G401 (cell line): ENCODE results near the gene KCNMA1. TPM values are rescaled to one million over a fixed set of nuclear protein-coding genes. Genes with fewer than 3 reads are reported as not detected.

Source experiments
- DNase-seq: peaks from one replicate; pipeline ENCODE4 v3.0.0-alpha.2; 2015; ENCODE audit warnings: low spot score
- in situ Hi-C: cut with HindIII; loops from 2 replicates; pipeline ENCODE4 v1.10.0; 2016; ENCODE audit warnings: low sequenced_read_pairs, mixed read lengths
- total RNA-seq: library from RNA; depleted of rRNA; stranded (reverse); fragments of >200 nt; shearing (Covaris generic); gene quantifications from 2 replicates; pipeline ENCODE4 v1.2.3, GENCODE V29; 2014

The KCNMA1 gene
- total RNA-seq, 1 experiment from 2014 or later, result 0.81 TPM

DNA sequence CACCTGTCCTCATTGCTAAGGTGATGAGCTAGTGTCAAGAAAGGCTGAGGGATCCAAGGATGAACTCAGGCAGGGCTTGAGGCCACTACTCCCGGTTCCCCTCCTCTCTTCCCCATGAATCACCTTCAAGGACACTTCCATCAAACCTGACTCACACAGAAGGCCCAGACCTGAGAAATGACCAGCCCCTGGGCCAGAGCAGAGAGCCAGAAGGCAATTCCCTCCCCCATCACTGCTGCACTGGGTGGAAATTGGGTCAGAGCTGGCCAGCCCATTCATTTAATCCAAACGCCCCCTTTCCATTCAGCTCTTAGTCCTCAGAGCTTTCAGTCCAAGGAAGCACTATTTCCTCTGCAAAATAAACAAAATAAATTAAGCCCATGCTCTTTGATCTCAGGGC, 182.0 kb downstream of the KCNMA1 start:
- no peak for DNase-seq
- in situ Hi-C loops, result no loop called here

DNA sequence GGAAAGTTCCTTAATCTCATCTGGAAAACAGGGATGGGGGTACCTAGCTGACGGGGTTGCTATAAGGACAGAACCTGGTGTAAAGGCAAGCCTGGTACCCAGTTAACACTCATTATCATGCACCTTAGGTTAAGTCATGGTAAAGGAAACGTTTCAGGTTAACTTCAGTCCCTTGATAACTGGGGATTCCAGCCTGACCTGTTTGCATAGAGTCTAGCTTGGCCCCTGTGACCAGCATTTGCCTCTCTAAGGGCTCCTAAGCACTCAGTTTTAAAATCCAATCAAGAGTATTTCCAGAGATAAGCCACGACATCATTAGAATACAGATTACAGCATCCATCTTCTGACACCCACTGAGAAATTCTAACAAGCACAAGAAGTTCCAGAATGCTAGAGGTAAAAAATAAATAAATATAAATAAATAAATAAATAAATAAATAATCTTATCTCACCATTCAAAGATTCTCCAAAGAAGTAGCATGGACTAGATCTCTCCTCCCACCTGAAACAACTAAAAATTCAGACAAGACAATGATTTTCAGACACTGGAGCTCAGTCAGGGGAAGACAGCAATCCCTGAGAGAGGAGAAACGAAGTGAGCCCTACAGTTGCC, 184.6 kb downstream of the KCNMA1 start:
- in situ Hi-C loops, result no loop called here
- DNase-seq, result no peak

DNA sequence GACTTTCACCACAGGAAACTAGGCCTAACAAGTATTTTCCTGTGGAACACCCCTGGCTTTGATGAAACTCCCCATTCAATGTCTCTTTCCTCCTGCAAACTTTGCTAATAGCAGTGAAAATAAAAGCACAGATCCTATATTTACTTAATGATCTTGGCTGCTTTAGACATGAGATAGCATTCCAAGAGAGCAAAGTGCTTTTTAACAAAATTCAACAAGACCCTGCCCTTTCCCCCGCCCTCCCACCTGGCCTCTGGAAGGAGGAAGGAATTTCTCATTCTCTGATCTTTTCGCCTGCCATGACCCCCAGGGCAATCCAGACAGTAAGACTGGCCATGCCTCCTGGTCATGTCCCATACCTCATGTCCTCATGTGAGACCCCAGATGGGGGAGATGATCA, 185.7 kb downstream of the KCNMA1 start:
- in situ Hi-C loops, result no loop called here
- no peak for DNase-seq

DNA sequence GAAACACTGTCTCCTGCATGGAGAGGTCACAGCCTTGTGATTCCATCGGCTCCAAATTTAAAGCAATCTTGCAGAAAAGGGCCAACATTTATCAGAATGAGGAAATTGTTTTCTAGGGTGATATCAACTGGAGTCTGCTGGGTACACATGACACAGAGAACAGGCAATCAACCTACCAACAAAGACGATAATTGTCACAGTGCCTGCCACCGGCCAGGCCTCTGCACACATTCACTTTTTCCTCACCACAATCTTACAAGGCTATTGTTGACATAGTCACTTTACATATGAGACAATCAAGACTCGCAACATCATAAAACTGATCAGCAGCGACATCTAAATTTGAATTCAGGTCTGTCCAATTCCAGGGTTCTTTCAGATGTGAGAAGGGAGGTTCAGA, 189.4 kb downstream of the KCNMA1 start:
- no peak for DNase-seq
- in situ Hi-C loops, result no loop called here

DNA sequence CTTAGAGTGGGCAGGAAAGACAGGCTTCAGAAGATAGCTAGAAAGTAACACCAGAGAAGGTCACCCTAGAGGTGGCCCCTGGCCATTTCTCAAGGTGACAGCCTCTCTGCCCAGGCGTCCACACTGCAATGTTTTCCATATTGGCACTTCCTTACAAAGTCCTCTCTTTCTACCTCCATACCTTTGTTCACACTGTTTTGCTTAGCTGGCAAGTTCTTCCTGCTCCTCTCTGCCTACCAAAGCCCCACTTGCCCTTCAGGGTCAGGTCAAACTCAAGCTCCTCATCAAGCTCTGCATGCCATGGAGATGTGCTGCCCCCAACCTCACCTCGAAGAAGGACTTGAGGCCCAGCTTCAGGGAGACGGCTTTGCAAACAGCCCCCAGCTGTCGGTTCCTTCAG, 190.9 kb downstream of the KCNMA1 start:
- DNase-seq, result no peak
- in situ Hi-C loops, result no loop called here

DNA sequence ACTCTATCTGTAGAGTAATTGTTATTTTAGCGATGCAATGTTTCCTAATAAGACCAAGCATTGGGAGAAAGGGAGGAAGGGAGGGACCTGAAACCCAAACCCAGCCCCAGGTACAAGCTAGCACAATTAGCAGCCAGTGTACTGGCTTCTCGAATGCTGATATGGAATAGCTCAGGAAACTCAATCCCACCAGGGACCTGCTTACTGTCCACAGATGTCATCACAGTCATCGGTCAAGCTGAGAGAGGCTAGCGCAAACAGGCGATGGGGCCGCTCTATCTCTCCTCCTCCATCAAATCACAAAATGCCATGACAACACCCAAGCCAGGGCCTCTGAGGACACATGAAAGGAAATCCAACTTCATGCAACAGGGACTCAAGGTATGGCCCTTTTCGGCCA, 192.1 kb downstream of the KCNMA1 start:
- DNase-seq, result no peak
- in situ Hi-C loops, result no loop called here

DNA sequence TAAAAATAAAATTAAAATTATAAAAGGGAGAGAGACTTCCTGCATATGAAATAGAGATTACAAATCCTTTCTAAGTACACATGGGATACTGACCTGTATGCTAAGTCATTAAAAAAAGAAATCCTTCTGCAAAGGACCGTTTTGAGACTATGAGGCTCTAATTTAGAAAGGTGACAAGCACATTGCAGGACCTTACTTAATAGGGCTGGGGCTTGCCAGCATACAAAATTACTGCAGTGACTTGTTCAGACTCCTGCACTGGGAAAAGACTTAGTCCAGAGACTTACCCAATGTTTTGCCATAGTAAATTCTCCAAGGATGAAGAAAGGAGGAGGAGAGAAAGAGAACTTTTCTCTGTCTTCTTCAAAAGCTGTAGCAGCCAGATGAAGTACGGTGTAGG, 193.6 kb downstream of the KCNMA1 start:
- DNase-seq, result no peak
- in situ Hi-C loops, result no loop called here

DNA sequence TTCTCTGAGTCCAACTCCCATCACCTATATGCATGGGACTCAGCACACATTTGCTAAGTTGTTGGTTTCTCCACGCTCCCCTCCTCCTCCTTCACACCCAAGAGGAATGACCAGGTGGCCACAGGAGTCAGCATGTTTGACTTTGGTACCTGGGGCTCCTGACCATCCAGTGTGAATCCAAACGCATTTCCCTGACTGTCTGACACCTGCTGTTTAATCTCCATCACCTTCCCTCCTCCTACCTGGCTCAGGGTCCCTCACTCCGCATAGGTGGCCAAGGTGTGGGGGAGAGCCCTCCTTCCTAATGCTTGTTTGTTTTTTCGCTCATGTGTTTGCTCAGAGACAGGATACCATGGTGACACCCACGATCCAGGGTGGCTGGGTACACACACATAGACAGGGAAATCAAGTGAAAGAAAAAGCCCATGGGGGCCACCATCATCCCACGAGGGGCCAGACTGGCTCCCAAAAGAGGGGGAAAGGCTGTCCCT, 194.9 kb downstream of the KCNMA1 start:
- in situ Hi-C loops, result no loop called here
- no peak for DNase-seq

DNA sequence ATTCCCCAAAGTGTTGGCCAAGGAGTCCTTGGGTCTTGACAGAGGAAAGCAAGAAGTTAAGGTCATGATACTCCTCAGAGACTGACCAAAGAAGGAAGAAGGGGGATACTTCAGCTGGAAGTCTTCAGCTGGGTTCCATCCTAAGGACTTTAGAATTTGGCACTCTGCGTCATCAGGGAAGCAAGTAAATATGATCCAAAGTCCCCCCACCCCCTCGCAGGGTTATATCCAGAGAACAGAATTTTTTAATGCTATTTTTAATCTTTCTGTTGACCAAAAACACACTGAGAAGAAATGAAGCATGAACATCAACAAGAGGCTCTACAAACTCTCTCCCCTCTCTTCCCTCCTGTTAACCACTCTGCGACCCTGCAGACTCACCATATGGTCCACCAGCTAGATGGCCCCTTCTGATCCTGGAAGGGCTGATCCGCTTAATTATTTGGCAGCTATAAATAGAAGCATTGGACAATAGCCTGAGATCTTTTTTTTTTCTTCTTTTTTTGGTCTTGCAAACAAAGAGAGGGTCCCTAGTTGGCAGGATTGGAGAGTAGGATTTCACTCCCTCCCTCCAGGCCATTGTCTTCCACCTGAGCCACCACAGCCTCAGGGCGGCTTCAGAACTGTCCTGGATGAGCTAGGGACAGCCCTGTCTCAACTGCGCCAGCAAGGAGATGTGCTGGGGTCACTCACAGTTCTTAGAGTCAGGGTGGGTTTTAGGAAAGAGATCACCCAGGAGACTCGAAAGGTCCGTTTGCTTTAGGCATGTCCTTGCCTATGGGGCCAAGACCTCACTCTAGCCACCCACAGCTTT, 196.0 kb downstream of the KCNMA1 start:
- no peak for DNase-seq
- in situ Hi-C loops, result no loop called here

DNA sequence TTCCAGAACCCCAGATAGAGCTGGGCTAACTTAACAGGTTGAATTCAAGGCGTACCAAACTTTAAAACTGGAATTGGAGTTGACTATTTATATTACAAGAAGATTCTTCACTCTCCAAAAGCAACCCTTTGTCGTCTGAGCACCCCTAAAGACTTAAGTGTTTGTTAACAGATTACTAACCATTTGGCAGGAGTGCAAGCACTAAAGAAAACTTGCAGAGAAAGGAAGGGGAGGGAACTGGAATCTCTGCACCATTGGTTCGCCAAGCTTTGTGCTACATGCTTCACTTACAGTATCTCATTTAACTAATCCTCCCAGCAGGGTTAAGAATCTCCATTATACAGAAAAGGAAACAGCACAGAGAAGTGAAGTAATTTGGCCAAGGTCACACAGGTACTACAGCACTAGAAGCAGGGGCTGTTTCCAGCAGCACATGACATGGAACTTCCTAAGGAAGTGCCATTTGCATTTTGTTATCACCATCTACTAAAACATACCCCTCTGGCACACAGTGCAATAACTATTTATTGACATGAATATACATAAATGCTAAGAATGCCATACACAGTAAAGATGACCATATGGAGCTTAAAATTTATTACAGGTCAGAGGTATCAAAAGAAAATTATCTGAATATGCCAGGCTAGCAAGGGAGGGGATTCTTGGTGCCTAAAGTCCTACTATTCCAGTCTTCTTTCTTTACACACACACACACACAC, 201.2 kb downstream of the KCNMA1 start:
- DNase-seq, result no peak
- in situ Hi-C loops, result no loop called here

DNA sequence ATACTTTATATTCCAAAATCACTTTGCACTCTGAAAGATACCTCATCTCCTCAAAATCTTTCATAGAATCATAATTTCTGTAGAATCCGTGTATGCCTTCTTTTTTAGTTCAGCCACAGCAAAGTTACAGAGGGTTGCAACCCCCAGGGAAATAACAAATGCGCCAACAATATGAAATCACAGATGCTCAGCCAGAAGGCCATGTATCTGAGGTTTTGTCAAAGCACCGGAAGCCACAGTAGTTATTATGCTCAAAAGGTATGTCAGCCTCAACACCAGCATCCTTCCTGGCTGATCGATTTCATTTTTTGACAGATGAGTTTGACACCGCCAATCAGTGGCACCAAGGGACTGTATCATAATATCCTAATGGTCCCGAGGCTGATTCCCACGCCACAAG, 204.1 kb downstream of the KCNMA1 start:
- no peak for DNase-seq
- in situ Hi-C loops, result no loop called here

DNA sequence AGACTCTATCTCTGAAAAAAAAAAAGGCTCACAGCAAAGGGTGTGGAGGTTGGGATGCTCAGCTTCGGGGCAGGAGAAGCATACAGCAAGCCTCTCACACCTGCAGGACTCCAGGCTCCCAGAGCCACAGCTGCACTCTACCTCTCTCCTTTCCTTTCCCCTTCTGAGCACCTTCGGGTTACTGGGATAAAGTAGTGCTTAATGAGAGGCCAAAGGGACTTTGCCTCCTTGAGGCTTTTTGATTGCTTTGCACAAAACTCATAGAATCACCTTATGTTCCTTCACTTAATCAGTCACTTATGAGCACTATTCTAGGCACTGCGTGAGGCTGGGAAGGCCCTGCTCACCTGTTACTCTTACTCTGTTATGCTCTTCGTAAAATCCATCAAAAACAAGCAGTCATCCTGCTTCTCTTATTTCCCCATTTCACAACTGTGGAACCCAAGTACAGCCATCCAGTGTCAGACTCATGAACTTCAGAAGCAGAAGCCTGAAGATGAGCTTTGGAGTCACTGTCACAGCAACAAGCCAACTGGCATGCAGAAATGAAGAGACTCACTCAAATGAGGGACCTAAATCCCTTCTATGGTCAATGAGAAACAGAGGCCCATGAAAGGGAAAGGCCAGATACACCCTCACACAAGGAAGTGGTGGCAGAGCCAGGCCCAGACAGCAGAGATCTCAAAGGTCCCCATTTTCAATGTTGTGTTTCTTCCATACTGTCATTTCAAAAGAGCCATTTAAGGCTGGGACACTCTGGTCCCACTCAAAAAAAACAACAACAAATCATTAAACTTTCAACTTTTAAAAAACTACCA, 205.4 kb downstream of the KCNMA1 start:
- in situ Hi-C loops, result no loop called here
- DNase-seq, result no peak

DNA sequence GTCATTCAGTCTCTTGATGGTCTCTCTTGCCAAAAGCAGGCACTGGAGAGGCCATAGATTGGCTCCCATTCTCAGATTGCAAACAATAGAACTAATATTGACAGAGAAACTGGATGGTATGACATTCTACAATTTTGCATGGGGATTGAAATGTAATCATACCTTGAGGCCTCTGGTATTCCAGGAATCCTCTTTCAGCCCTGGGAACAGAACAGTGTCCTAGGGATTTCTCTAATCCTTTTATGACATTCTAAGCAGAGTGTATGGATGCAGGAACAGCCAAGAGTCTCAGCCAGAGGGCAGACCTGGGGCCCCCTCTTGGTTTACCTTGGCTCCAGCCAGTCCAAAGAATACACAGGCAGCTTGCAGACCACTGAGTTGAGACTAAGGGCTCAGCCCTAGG, 206.4 kb downstream of the KCNMA1 start:
- in situ Hi-C loops, result no loop called here
- no peak for DNase-seq

DNA sequence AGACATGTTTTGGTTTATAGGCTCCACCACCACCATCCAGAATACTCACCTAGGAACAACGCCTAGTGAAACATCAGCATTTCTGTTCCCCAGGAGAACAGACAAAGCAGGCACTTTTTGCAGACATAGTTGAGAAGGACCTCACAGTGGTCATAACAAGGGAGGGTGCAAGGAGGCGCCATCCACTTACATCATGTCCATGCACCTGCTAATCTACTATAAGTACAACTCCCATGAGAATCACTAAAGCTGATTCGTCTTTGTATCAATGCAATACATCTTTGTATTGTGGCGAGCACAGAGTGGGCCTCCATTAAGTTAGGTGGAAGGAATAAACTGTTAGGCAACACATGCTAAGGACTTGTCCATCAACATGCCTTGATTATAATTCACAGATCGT, 207.1 kb downstream of the KCNMA1 start:
- in situ Hi-C loops, result no loop called here
- DNase-seq, result no peak

DNA sequence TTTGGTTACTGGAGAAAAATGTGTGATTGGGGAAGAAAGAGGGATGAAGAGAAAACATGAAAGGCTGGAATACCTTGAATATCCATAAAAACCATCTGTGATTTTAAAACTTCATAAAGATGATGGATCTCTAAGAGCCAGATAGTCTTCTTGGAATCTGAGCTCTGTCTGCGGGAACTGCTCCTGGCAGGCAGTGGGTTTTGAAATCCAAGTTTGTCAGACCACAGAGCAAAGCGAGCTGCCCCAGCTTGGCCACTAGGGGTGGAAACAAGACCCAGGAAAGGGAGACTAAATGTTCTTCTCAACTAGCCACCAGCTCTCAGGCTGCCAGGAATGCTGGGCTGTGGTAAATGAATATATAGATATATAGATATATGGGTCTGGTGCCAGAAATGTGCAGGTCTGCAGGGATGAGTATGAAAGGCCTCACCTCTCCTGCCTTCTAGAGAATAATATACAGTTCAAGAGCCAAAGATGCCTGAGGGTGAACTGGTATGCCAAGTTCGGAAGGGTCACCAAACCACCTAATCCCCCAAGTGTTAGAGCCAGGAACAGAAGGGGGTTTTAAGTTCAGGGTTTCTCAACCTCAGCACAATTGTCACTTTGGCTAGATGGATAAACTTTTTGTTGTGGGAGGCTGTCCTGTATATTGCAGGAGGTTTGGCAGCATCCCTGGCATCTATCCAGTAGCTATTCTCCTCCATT, 208.8 kb downstream of the KCNMA1 start:
- DNase-seq, result no peak
- in situ Hi-C loops, result no loop called here

DNA sequence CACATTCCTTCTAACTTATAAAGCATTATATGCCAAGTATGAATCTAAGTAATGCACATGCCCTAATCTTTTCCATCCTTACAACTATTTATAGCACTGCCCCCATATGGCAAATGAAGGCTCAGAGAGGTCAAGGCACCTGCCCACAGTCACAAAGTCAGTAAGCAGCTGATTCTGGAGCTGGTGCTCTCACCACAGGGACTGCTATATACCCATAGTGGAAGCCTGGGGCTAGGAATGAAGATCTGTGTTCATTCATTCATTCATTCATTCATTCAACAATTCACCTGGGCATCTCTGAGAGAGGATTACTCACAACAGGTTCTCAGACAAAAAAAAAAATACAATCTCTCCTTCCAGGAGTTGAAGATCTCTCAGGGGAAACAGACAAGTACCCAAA, 213.4 kb downstream of the KCNMA1 start:
- in situ Hi-C loops, result no loop called here
- no peak for DNase-seq

DNA sequence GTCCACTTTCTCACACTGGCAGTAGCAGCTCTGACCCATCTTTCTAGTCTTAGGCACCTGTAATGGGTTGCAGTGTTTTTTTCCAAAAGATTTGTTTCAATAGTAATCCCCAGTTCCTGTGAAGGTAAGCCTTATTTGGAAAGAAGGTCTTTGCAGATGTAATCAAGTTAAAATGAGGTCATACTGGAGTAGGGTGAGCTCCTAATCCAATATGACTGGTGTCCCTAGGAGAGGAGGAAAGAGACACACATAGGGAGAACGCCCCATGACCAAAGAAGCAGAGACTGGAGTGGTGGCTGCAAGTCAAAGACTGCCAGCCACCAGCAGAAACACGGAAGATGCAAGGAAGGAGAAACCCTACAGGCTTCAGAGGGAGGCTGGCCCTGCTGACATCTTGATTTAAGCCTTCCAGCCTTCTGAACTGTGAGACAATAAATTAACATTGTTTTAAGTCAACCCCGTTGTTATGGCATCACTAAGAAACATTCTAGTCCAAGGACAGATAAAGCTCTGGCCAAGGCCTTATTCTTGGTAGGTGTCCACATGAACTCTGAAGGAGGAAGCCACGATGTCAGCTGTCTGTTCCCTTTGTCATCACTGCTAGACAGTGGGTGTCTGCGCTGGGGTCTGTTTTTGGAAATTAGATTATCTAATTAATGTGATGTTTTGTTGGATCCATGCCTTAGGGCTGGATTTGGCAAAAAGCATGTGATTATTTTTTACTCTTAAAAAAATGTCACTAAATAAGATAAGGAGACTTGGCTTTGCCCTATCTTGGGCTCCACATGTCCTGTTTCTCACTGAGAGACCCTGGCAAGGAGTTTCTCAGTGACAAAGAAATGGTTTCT, 214.9 kb downstream of the KCNMA1 start:
- in situ Hi-C loops, result no loop called here

DNA sequence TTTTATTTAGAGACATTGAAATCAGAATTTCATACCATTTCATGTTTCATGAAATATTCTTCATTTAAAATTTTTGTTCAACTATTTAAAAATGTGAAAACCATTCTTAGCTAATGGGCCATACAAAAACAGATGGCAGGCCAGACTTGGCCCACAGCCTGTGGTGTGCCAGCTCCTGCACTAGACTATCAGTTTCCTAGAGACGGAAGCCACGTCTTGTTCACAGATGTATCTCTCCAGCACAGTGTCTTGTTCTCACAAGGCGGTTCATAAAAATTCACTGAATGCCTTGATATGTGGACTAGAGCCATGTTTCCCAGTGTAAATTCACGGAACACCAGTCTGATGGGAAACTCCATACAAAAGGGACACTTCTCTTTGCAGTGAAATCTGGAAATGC, 216.0 kb downstream of the KCNMA1 start:
- peak; percentile 43 for DNase-seq
- in situ Hi-C loops, result no loop called here

More for the DNA sequence above, 214.9 kb downstream of the KCNMA1 start:
- no peak for DNase-seq
